Kidney capillary endothelial cell (primary cell): ENCODE results near the gene PCDH9.
"Not testable (repeated sequence)": the region's sequence is repeated elsewhere in the genome, so short reads cannot be mapped to it uniquely, and the experiment has no call there.

ENCODE experiments used
- DNase-seq: peaks from one replicate; pipeline ENCODE4 v3.0.0-alpha.2; 2018; ENCODE audit warnings: low spot score

Gene PCDH9

DNA sequence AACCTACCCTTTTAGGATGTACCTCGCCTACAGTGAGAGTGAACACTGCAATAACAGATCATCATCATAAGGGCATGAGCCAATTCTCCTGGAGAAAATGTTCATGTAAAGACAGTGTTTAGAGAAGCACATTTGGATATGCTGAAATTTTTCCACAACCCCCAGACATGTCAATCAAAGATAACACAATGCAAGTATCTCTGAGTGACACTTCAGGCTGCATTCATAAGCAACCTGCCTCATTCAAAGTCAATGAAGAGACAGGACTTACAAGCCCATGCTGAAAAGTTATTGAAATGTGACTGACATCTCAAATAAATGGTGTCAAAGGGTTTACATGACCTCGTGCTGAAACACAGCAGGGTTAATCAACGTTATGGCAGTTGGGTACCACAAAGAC is 102.0 kb downstream of the PCDH9 start:
- no peak for DNase-seq

DNA sequence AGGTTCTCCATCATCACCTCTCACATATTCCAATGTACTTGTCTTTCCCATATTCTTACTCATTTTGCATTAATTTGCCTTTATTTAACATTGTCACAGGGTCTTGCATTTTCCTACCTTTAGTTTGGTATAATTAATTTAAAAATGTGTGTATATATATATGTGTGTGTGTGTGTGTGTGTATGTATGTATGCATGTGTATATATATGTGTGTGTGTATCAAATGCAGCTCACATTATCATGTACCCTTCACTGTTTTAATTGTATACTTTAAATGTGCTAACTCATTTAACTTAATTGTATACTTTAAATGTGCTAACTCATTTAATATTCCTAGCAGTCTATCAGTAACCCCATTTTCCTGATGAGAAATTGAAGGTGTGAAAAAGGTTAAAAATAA is 104.5 kb downstream of the PCDH9 start:
- DNase-seq: no peak

DNA sequence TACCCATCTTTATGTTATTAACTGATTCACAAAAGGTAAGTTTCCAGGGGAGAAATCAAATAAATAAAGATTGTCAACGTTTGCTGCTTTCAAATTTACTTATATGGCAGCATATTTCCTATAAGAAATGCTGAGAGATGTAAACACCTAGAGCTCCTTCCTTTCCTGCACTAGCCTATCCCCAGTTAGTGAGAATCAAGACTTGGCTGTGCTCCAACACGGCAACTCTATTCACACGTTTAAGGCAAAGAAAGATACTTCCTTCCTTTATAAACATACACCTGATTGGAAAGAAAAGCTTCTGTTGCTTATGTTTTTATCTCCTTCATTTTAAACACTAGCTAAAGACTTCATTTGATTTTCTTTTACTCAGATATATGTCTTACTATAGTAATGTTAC is 107.0 kb downstream of the PCDH9 start:
- no peak for DNase-seq

DNA sequence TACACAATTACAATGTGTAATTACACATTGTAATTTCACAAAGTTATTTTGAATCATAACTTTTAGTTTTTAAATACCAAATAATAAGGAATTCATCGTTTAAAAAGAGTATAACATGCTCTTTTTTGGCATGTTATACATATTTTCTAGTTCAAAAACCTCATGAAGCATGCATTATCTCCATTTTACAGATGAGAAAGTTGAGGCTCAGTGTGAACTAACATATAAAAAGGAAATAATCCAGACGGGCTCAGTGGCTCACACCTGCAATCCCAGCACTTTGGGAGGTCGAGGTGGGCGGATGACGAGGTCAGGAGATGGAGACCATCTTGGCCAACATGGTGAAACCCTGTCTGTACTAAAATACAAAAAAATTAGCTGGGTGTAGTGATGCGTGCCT is 107.9 kb downstream of the PCDH9 start:
- no peak for DNase-seq

DNA sequence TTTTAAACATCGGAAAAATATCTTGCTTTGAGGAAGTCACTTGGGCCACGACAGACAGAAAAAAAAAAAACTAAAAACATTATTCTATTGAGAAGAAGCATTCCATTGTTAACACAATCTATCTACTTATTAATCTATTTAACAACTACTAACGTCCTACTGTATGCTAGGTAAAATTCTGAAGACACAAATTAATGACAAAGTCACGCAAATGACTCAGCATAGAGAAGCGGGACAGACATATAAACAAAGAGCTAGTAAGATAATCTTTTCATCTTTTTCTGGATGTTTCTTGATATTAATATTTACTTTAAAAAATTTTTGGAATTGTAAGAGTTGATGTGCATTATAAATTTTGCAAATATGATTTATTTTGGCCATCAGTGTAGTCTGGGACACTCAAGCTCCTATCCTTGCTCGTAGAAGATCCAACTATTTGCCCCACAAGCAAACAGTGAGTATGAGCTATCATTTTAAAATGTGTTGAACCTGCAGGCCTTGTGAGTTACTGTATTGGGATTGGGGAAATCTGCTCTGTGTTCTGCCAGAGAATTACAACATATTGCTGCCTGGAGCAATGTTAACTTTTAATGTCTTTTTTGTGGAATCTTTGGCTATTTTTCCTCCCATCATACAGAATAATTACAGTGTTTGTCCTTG is 109.1 kb downstream of the PCDH9 start:
- DNase-seq: no peak

DNA sequence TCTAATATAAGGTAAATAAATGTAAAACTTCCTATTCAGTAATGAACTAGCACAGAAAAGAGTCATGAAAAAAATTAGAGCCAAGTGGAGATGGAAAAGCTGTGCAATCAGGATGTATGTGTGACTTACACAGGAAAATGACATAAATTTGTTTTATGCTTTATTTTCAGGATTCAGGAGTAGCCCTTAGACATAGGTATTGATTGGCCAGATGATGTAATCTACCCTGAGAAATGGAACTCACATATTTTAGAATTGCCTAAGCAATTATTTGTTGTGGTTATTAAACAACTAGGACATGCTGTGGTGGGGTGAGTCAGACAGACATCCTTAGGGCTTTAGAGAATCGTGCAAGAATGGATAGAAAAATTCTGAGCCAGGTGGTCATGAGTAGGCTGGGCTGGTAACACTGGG is 110.6 kb downstream of the PCDH9 start:
- peak; percentile 41 for DNase-seq

DNA sequence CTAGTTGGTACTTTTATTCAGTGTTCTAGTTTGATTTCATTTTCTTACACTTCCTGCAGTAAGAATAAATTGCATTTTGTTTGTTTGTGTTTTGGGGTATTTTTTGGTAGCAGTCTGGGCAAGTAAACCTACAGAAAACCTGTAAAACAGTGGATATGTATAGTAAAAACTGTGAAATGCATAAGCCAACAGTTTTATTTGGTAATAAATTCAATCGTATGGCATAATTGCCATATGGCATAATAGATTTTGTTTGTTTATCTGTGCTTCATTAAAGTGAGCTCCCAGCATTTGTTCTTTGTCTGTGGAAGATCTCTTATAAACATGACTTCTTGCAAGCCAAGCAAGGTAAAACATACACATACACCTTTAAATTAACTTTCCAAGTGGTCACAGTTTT is 111.9 kb downstream of the PCDH9 start:
- DNase-seq: no peak

DNA sequence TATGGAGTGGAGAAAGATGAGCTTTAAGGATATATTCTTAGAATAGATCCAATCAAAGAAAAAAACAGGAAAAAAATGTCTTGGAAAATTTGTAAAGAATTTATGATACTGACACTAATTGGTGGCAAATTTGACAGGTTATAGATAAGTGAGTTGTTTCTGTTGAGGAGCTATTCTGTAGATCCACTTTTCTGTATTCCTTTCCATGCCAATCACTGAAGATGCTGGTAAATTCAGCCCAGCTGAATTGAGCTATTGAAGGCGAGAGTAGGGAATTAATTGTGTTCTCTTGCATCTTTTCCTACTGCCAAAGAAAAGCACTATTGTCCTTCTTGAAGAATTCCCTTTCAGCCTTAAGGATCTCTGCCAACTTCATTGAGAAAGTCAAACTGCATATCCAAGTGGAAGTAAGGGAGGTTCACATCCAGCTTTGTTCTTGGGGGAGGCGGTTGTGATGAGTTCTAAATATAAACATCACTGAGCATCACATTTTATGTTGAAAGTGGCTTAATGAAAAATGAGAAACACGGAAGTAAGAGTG is 113.1 kb downstream of the PCDH9 start:
- no peak for DNase-seq

DNA sequence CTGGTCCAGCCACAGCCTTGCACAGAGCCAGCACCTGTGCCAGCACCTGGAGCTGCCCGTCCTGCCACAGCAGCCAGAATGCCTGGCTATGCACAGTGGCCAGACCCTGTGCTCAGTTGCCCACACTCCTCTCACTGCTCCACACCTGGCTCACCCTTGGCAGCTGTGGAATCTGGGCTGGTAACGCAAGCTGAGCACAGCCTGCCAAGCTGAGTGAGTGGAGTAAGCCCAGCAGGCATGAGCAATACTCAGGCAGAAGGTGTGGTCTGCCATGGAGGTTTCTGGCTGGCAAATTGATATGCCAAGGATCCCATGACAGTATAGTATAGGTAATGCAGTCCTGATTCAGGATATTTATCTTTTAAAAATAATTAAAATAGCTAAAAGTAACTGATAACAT is 122.2 kb downstream of the PCDH9 start:
- DNase-seq: no peak

DNA sequence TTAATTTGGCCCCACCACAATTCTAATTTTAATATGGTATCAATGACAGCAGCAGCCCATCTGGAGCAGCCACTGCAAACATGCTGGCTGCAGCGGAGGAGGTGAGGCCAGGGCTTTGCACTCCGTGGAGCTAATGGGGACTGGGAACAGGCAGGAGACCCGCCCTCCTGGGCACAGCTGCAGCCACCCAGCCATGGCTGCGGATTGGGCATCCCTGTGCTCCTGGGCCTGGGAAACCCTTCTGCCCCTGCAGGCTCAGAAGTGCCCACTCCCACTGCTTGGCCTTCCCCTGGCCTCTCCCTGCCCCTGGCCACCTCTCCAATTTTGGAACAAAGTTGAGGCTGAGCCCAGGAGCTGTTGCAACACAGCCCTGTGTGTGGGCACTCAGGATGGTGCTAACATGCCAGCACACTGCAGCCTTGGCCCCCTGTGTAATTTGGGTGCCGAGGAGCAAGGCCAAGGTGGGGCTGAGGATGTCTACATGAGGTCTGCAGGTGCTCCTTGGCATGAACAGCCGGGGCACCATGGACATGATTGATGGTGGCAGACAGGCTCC is 123.6 kb downstream of the PCDH9 start:
- no peak for DNase-seq

DNA sequence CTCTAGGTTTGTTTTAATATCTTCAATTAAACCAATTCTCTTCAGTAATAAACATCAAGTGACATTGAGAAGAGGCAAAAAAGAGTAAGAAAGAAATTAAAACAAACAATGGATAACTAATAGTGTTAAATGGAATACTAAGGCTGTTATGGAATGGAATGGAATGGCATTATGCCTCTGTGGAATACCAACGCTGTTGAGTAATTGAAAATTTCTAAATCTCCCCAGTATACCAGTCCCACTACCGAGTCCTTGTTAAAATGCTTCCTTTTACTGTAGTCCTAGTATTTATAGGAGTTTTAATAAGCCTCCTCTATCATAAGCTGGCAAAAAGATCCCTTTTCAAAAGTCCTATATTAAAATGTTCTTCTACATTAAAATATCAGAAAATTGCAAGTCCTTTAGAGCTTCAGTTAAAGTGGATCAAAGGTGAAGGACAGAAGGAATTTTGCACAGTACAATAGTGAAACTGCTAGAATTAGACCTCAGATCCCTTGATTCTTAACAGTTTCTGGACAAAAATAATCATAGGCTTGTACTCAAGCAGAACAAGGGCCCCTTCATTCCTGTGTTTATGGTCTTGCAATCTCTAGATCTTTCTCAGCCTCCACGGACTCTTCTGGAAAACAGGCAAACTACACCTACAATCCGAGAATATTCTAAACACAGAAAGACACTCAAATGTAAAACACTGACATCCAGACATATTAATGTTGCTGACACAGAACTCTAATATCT is 128.2 kb downstream of the PCDH9 start:
- no peak for DNase-seq

DNA sequence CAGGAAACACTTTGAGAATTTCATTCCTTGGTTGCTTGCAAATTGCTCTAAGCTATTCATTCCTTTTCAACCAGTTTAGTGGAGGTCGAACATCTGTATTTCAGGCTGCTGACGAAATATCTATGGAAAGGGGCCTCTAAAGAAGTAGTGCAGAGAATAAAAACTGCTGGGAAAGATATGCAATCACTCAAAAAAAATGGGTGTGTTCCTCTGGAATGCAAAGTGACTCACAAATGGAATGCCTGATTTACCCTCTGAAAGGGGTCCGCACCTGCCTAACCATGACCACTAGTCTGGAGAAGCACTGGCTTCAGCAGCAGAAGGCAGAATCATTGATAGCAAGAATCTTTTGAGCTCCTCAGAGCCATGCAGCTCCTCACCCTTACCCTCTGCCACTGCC is 129.4 kb downstream of the PCDH9 start:
- no peak for DNase-seq

DNA sequence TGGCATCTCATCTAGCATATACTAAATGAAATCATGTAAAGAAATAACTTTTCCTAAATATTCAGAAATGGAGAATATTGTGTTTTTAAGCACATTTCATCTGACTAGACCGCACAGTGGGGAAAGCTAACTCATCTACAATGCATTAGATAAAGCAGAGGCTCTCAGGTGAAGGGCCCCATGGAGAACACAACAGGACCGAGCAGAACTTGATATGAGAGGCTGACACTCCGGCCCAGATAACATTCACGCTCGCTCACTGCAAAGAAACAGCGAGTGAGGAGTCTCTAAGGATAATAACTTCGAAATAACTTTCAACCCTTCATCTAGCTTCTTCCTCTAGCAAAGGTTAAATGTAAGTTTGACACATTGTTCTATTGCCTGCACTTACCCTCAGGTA is 130.6 kb downstream of the PCDH9 start:
- no peak for DNase-seq

DNA sequence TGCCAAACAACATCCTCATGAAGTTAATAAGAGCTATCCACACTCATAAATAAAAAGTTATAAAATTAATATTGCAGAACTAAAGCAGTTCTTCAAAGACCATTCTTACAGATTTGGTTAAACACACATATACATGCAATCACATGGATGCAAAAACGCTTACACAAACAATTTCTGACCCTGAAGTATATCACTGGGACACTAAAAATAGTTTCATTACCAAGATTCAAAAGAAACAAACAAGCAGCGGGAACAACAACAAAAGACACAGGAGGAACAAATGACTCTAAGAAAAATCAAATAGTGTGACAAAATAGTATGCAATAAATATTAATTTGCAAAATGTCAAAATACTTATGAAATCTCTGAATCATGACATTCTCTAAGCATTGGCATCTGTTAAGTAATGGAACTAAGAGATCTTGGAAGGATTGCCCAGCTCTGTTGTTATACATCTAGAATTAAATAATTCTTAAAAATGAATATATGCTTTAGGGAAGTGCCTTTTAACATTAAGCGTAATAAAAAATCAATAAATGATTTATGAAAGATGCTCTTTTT is 132.2 kb downstream of the PCDH9 start:
- no peak for DNase-seq

DNA sequence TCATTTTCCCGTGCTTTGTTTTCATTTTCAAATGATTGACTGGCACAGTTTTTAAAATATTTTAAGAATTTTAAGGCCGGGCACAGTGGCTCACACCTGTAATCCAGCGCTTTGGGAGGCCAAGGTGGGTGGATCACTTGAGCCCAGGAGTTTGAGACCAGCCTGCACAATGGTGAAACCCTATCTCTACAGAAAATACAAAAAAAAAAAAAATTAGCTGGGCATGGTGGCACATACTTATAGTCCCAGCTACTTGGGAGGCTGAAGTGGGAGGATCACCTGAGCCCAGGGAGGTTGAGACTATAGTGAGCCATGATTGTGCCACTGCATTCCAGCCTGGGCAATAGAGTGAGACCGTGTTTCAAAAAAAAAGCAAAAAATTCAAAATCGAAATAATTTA is 133.2 kb downstream of the PCDH9 start:
- not testable (repeated sequence) for DNase-seq

DNA sequence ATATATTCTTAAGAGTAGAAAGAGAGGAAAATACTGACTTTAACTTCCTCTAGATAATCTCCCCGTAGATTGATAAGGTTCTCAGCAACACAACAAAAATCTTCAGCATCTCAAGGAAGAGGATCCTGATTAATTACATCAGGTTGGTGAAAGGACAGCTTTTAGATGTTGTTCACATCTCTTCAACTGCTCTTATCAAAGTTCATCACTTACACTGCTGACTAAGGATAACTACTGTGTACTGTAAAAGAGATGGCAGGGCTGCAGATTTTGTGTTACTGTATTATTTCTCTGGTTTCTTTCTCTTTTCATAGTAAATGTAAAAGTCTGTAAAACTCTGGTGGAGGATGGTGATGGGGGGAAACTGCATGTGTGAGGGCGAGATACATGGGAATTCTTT is 133.7 kb downstream of the PCDH9 start:
- DNase-seq: no peak

DNA sequence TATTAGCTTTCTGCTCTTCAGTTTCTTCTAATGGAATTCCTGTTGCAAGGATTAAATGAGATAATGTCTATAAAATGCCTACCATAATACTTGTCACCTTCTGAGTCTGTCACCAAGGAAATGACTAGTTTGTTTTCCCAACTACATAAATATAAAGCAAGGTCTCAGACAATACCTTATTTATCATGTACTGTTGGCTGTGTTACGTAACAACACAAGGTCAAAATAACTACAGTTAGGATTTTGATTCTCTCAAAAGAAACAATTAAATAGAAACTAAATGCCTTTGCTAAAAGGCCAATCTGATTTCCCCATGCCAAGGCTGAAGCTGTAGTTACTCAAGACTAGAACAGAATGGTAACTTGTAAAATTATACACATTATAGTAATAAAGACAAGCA is 134.5 kb downstream of the PCDH9 start:
- peak; percentile 26 for DNase-seq

DNA sequence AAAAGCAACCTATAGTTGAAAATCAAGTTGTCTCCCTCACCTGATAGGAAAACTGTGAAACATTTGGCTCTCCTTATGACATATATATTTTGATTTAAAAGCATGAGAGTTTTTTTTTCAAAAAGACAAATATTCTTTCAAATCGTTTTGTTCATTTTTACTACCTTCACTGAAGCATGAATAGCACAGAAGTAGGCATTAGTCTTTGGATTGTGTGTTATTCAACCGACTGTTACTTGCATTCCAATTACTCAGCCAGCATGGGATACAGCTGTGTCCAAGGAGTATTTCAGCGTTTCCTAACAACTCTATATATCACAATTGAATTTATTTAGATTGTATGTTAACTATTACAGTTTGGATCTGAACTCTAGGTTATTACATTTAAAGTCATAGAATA is 135.2 kb downstream of the PCDH9 start:
- no peak for DNase-seq

DNA sequence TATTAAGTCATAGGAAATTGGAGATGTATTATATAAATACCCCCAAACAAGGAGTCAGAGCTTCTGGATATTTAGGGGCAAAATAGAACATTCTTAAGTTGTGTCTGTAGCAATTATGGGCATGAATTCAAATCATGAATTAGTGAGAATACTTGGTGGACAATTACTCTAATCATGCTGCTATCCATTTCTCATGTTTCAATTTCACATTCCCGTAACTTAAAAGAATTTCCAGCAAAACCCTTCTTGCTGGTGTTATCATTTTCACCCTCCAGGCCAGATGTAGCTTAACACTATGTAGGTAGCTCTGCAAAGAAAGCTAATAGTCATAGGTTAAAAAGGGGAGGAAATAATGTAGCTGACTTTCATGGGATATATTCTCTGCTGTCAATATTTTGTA is 136.1 kb downstream of the PCDH9 start:
- no peak for DNase-seq

DNA sequence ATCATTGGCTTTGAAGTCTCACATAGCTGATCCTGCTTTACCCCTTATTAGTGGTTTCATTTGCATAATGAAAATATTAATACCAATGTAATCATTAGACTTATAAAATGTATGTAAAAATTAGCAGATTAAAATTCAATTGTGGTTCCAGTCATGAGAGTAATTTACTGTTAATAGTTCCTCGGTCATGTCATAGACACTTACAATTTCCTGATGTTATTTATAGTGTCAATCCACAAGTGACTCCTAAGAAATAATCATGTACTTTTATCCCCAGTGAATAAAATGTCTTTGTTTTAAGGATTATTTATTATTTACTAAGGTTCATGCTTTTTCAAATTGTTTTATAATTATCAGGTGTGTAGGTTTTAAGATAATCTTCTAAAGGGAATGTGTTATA is 138.5 kb downstream of the PCDH9 start:
- no peak for DNase-seq

DNA sequence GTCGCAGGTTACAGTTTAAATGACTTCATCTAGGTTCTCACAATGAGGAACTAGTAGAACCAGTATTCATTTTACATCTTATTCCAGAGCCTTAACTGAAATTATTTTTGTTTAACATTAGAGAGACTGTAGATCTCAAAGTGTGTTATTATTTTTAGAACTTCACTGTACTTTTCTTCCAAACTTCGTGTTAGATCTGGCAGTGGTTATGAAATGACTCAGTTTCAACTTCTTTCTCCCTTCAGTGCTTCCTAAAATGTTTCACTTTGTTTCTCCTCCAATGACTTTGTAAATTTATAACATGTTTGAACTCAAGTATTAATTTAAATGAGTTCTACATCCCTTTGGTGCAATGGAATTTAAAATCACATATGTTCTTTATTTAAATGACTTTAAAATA is 139.3 kb downstream of the PCDH9 start:
- DNase-seq: no peak

DNA sequence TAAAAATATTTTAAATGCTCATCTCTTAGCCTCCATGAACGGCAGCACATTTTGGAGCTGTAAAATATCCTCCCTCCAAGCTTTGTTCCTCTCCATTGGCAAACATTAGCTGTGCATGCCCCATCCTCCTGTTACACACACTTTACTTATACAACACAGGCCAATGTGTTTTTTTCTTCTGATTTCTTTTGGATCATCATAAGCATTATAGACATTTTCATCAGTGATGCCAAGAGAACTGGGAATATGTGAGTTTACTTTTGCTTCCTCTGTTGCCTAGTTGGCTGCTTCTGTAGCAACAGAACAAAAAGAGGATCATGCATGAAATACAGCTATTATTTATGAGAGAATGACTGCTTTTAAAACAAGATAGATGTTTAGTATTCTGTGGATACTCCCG is 142.6 kb downstream of the PCDH9 start:
- no peak for DNase-seq

DNA sequence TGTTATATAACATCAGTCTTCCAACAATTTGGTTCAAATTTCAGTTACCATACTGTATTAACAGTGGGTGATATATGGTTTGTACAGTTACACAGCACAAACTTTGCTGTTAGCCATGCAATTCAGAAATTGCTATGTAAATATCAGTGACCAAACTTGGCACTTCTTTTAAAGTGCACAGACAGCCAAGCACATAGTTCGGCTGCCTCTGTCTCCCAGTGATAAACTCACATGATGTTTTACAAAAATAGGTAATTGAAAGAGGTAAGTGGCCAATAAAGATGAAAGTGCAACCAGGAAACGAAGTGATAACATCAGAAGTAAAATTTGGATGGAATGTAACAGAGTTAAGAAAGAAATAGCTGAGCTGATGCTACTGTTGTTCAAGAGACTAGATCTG is 143.9 kb downstream of the PCDH9 start:
- DNase-seq: no peak
